NT2/D1 (cell line): Measurements from ENCODE around the gene LRP1-AS.

Experiments
- DNase-seq: peaks from one replicate; pipeline ENCODE4 v3.0.0-alpha.2; 2011; ENCODE audit warnings: low read depth, low spot score
- H3K27me3 ChIP-seq: 2 replicates; pipeline ENCODE4 v1.6.0; 2011; ENCODE audit warnings: mild to moderate bottlenecking; ENCODE audit not compliant: insufficient read length, insufficient read depth
- H3K36me3 ChIP-seq: 2 replicates; pipeline ENCODE4 v1.6.1; 2011; ENCODE audit warnings: mild to moderate bottlenecking, low read length, mixed read lengths; ENCODE audit not compliant: insufficient read depth, insufficient read length
- H3K4me1 ChIP-seq: 2 replicates; pipeline ENCODE4 v1.5.1; 2011; ENCODE audit not compliant: insufficient read depth, insufficient read length
- H3K4me3 ChIP-seq: 2 replicates; pipeline ENCODE4 v1.5.1; 2011; ENCODE audit warnings: low read depth; ENCODE audit not compliant: insufficient read length
- H3K9ac ChIP-seq: 2 replicates; pipeline ENCODE4 v1.6.0; 2011; ENCODE audit warnings: low read depth; ENCODE audit not compliant: insufficient read length
- H3K9me3 ChIP-seq: 2 replicates; pipeline ENCODE4 v1.5.1; 2011; ENCODE audit warnings: mild to moderate bottlenecking, low read length; ENCODE audit not compliant: insufficient read depth
- SUZ12 ChIP-seq: IDR thresholded peaks from 2 replicates; pipeline ENCODE4 v1.6.1; 2011; ENCODE audit not compliant: insufficient read length, insufficient read depth; ENCODE audit errors: extremely low read depth
- YY1 ChIP-seq: IDR thresholded peaks from 2 replicates; pipeline ENCODE4 v1.6.1; 2011; ENCODE audit not compliant: insufficient read length, insufficient read depth
- ZNF274 ChIP-seq: IDR thresholded peaks from 2 replicates; pipeline ENCODE4 v1.6.1; 2011; ENCODE audit warnings: mild to moderate bottlenecking, low read depth, low read length

Gene LRP1-AS

DNA sequence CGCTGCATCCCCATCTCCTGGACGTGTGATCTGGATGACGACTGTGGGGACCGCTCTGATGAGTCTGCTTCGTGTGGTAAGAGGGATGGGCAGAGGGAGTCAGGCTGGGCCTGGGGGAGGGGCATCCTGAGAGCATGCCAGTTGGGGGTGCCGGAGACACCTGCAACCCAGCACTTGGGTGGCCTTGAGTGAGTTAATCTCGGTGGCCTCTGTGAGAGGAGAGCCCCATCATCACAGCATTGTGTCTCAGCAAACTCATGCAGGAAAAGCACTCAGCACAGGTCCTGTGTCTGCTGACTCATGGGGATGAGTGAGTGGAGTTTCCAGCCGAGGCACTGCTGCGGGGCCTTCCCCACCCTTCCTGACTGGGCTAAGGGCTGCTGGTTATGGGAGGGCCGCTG, 19.6 kb upstream of the LRP1-AS start:
- Histone ChIP-seq H3K36me3 (peaks cover 90% of the 10 kb centered on the region), H3K27me3 (no peaks in the 10 kb centered on the region), H3K9me3 (no peaks in the 10 kb centered on the region), H3K4me3 (no peak overlapping the region), H3K4me1 (peaks cover 4% of the 10 kb centered on the region), H3K9ac (no peak overlapping the region)
- no peak for TF ChIP-seq SUZ12
- DNase-seq, result no peak

DNA sequence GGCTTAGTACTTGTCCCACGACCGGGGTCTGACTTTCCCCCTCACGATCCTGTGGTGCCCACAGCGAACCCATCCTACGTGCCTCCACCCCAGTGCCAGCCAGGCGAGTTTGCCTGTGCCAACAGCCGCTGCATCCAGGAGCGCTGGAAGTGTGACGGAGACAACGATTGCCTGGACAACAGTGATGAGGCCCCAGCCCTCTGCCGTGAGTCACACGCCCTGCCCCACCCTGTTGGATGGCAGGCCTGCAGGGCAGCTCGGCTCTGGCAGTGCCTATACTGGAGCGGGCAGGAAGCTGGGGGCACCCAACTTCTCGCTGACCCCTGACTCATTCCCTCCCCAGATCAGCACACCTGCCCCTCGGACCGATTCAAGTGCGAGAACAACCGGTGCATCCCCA, 18.3 kb upstream of the LRP1-AS start:
- no peak overlapping the region for H3K9ac ChIP-seq
- no peak for DNase-seq
- no peak overlapping the region for H3K4me3 ChIP-seq
- H3K9me3 ChIP-seq, result no peaks in the 10 kb centered on the region
- H3K36me3 ChIP-seq, result peaks cover 92% of the 10 kb centered on the region
- H3K27me3 ChIP-seq, result no peaks in the 10 kb centered on the region
- no peak for TF ChIP-seq ZNF274
- no peak for TF ChIP-seq SUZ12
- TF ChIP-seq YY1, result no peak
- H3K4me1 ChIP-seq, result no peaks in the 10 kb centered on the region

DNA sequence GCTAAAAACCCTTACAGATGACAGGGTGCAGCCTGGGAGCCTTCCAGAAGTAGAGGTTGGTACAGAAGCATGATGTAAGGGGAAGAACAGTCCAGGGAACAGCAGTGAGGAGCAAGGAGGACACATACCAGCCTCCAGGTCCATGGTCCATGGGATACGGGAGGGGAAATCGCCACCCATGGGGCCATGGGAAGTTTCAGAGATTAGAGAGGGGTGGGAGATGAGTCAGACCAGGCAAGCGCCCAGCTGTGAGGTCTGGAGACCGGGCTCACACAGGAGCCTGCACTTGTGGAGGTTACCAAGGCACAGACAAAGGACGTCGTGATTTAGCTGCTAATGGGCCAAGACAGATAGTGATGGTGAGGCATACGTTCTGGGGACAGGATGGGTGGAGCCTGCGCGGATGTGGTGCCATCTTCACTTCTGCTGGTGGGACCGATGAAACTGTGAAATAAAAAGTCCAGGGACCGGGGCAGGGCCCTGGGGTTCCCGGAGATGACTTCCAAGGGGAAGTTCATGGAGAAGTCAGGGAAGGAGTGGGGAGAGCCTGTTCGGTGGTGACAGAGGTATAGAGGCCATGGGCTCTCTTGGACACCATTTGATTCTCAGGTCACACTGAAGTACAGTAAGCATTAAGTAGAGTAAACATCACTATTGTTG, 17.7 kb upstream of the LRP1-AS start:
- TF ChIP-seq YY1, result no peak
- Histone ChIP-seq H3K27me3 (no peaks in the 10 kb centered on the region), H3K36me3 (peaks cover 92% of the 10 kb centered on the region), H3K9ac (no peak overlapping the region), H3K4me1 (no peaks in the 10 kb centered on the region), H3K9me3 (no peaks in the 10 kb centered on the region), H3K4me3 (no peak overlapping the region)
- no peak for DNase-seq

DNA sequence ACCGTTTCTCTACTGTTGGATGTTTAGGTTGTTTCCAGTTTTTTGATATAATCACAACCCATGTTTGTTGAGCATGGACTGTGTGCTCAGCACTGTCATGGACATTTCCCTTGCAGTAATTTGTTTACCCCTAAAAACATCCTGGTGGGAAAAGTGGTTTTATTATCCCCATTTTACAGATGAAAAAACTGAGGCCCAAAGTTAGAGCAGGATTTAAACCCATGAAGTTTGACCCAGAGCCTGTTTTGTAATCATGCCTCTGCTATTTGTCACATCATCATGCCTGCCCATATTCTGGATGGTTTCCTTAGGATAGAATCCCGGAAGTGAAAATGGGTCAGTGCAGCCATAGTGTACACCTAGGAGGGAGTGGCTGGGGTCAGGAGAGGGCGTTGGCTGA, 17.0 kb upstream of the LRP1-AS start:
- Histone ChIP-seq H3K4me1 (no peaks in the 10 kb centered on the region), H3K9me3 (no peaks in the 10 kb centered on the region), H3K4me3 (no peak overlapping the region), H3K27me3 (no peaks in the 10 kb centered on the region), H3K9ac (no peak overlapping the region), H3K36me3 (peaks cover 92% of the 10 kb centered on the region)
- TF ChIP-seq YY1, result no peak
- no peak for DNase-seq

- H3K4me1 ChIP-seq, result peaks cover 3% of the 10 kb centered on the region
- H3K9ac ChIP-seq, result no peak overlapping the region
- H3K36me3 ChIP-seq, result peaks cover 93% of the 10 kb centered on the region
- TF ChIP-seq ZNF274, result no peak
- no peak for TF ChIP-seq SUZ12
- TF ChIP-seq YY1, result no peak
- H3K9me3 ChIP-seq, result no peaks in the 10 kb centered on the region
- DNase-seq, result no peak
- H3K27me3 ChIP-seq, result no peaks in the 10 kb centered on the region
- H3K4me3 ChIP-seq, result no peak overlapping the region
Measured at GRCh38 chr12:57162553-57163125, 15.2 kb upstream of the LRP1-AS start.

GRCh38 chr12:57161491-57161890, 14.1 kb upstream of the LRP1-AS start:
- DNase-seq, result no peak
- Histone ChIP-seq H3K4me1 (peaks cover 3% of the 10 kb centered on the region), H3K27me3 (no peaks in the 10 kb centered on the region), H3K36me3 (peaks cover 91% of the 10 kb centered on the region), H3K9me3 (no peaks in the 10 kb centered on the region), H3K4me3 (no peak overlapping the region), H3K9ac (no peak overlapping the region)
- TF ChIP-seq ZNF274, result no peak
- no peak for TF ChIP-seq SUZ12
- TF ChIP-seq YY1, result no peak

GRCh38 chr12:57160741-57161140, 13.3 kb upstream of the LRP1-AS start:
- no peak for TF ChIP-seq YY1
- TF ChIP-seq ZNF274, result no peak
- TF ChIP-seq SUZ12, result no peak
- H3K36me3 ChIP-seq, result peaks cover 91% of the 10 kb centered on the region
- H3K27me3 ChIP-seq, result no peaks in the 10 kb centered on the region
- no peaks in the 10 kb centered on the region for H3K9me3 ChIP-seq
- H3K9ac ChIP-seq, result no peak overlapping the region
- no peak overlapping the region for H3K4me3 ChIP-seq
- DNase-seq, result no peak
- H3K4me1 ChIP-seq, result peaks cover 3% of the 10 kb centered on the region
